HG03354 (cell line): ENCODE measurements around the gene PLEKHA1.

Experiments used
- ATAC-seq: cut with Tn5 transposase; IDR thresholded peaks from one replicate; pipeline ENCODE4 v1.9.1; 2021; ENCODE audit warnings: mild to moderate bottlenecking; ENCODE audit not compliant: unreplicated experiment, poor library complexity, severe bottlenecking

The PLEKHA1 gene

GRCh38 chr10:122374859-122375678 lies 561 bp downstream of the PLEKHA1 start:
- peak; percentile 48 for ATAC-seq

GRCh38 chr10:122375679-122376160 lies 1.2 kb downstream of the PLEKHA1 start:
- ATAC-seq, result no peak

- ATAC-seq, result no peak
Measured at GRCh38 chr10:122376364-122376961, 2.0 kb downstream of the PLEKHA1 start.

DNA sequence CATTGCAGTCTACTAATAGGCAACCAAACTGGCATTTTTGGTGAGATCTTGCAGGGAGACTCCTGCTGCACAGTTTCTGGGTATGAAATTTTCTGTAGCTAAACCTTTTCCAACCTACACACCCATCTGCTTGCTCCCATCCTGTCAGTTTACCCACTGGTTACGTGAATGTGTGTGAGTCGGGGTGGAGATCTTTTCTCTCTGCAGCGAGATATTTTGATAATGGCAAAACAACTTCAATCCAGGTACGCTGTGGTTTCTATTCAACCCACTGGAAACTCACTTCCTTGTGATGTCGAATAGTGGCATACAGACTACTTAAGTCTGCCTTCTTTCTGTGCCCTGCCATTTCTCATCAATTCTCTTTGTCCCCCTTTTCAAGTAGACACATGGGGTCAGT lies 4.5 kb downstream of the PLEKHA1 start:
- no peak for ATAC-seq

DNA sequence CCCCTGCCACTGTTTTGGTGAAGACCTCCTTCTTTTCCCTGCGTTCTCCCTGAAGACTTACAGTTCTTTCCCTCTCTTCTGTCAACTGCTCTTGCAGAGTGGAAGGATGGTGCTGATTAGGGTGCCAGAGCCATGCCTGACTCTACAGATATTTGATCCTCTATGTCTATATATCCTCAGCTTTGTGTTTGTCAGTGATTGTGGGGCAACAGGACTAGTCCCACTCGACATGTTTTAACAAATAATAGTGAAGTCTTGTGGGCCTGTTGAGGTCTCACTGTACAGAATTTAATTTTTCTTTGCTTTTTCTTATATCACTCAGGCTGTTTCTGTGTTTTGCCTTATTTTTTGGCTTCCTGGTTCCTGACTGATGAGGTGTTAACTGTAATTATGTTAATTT lies 5.0 kb downstream of the PLEKHA1 start:
- ATAC-seq, result no peak

DNA sequence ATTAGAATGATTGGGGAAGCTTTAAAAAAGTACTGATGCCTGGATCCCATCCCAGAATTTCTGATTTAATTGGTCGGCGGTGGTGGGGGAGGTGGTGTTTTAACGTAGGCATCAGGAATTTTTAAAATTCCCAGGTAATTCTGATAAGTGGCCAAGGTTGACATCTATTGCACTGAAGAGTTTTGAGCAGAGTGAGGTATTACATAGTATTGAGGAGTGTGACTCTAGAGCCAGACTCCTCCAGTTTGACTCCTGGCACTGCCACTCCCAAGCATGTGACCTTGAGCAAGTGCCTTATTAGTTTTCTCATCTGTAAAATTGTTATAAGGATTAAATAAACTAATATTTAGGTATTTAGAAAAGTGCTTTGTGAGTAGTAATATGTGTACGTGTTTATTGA lies 6.2 kb downstream of the PLEKHA1 start:
- ATAC-seq, result no peak

GRCh38 chr10:122381680-122382079 lies 7.2 kb downstream of the PLEKHA1 start:
- no peak for ATAC-seq

DNA sequence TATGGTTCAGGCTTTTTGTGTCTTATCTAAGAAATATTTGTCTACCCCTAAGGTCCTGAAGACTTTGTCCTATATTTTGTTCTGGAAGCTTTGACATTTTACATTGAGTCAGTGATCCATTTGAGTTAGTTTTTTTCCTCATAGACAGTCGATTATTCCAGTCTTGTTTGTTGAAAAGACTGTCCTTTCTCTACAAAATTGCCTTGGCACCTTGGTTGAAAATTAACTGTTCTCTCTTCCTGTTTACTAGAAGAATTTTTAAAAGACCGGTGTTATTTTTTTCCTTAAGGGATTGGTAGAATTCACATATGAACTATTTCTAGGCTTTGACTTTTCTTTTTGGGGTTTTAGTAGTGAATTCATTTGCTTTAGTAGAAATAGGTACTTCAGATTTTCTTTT lies 12.0 kb downstream of the PLEKHA1 start:
- no peak for ATAC-seq

- ATAC-seq, result no peak
Measured at GRCh38 chr10:122387572-122387971, 13.1 kb downstream of the PLEKHA1 start.

GRCh38 chr10:122388287-122388997 lies 13.9 kb downstream of the PLEKHA1 start:
- no peak for ATAC-seq

DNA sequence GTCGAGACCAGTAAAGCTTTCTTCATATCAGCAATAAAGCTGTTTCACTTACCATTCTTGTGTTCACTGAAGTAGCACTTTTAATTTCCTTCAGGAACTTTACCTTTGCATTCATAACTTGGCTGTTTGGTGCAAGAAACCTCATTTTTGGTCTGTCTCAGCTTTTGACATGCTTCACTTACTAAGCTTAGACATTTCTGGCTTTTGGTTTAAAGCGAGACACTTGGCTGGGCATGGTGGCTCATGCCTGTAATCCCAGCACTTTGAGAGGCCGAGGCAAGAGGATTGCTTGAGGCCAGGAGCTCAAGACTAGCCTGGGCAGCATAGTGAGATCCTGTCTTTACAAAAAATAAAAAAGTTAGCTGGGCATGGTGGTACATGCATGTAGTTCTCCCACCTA lies 15.8 kb downstream of the PLEKHA1 start:
- no peak for ATAC-seq

DNA sequence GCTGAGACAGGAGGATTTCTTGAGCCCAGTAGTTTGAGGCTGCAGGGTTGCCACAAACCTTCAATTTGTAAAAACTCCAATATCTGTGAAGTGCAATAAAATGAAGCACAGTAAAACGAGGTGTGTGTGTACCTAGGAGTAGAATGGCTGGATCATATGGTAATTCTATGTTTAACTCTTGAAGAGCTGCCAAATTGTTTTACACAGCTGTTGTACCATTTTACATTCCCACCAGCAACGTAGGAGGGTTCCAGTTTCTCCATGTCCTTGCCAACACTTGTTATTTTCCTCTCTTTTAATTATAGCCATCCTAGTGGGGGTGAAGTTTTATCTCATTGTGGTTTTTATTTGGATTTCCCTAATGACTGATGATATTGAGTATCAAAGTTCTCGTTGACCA lies 16.2 kb downstream of the PLEKHA1 start:
- no peak for ATAC-seq

DNA sequence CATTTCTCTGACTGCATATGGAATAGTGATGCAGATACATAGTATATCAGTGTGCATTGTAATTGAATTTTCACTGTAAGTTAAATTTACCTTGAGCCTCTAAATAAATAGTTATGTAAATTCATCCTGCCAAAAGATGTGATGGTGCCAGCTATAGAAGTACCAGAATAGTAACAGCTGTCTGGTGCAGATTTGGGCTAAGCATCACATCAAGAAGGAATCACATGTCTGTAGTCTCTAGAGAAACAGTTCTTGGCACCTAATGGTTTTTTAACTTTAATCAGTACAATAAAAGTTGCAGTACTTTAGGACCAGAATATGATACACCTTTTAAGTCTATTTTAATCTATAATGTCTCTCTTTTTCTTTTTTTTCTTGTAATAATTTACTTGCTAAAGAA lies 17.4 kb downstream of the PLEKHA1 start:
- no peak for ATAC-seq

DNA sequence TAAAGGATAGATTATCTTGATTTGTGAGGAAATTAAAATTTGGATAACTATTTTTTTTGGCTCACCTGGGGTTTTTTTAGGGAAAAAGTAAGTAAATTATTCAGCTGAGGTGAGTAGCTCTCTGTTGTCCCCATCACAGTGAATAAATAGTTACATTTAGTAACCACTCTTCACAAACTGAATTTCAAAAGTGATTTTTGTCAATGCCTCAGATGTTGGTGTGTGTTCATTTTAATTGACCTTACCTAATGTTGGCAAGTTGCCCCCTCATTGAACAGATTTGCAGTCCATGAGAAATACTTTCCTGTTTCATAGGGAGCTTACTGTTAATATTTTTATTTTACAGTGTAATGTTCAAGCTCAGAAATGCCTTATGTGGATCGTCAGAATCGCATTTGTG lies 18.3 kb downstream of the PLEKHA1 start:
- ATAC-seq, result no peak

GRCh38 chr10:122393288-122393687 lies 18.8 kb downstream of the PLEKHA1 start:
- no peak for ATAC-seq

- no peak for ATAC-seq
Measured at GRCh38 chr10:122402548-122403131, 28.1 kb downstream of the PLEKHA1 start.

- no peak for ATAC-seq
Measured at GRCh38 chr10:122404576-122404975, 30.1 kb downstream of the PLEKHA1 start.

DNA sequence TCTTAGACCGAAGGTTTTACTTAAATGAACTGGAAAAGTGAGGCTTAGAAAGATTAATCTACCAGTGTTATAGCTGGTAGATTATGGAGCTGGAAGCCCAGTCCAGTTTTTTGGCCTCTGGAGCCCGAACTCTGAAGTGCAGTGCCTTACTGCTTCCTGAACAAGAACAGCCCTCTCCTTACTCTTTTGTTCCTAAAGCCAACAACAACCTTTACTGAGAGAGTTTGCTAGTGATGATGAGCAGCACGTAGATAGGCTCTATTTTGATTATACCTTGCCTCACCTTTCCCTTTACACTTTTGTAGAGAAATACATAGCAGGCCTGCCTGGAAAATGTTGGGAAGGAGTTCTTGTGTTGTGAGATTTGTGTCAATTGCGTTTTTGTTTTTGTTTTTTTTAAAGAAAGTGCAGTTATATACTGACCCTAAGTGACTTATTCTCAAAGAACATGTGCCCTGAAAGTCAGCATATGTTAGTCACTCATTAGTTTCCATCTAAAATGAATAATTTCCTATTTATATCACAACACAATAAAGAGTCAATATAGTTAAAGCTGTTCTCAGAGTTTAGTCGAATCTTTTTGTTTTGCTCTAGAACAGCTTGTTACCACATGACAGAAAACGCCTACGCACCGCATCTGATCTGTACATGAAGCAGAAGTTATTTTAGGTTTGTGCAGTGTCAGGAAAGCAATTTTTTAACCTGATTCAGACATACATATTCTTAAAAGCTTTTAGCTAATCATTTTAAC lies 33.0 kb downstream of the PLEKHA1 start:
- ATAC-seq, result no peak

DNA sequence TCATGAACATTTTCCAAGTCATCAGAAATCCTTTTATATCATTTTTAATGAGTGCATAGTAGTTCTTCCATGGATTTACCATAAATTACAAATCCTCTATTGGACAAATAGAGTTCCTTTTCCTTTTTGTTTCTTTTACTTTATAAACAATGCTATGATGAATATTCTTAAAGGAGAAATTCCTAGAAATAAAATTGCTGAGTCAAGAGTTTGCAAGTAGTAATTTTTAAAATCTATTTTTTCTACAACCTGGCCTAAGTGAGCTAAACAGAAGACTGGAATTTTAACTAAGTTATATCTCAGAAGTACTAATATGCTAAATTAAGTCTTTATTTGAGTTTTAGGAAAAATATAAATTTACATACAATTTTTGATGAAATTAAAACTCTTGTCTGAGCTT lies 38.8 kb downstream of the PLEKHA1 start:
- ATAC-seq, result no peak

DNA sequence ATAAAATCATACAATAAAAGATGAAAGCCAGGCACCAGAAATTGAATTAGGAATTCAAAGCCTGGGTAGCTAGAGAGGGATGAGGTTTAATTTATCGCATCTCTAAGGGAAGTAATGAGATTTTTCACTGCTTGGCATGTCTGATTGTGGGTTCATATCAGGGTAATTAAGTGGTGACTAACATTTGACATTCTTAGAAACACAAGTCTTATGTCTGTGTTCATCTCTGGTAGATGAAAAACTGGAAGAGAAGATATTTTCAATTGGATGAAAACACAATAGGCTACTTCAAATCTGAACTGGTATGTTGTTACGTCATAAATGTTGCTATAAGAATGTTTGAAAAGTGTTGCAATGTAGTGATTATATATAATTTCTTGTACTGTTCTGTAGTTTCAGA lies 43.2 kb downstream of the PLEKHA1 start:
- ATAC-seq, result no peak
